Measurements from ENCODE around the gene ADPRH.

DNA sequence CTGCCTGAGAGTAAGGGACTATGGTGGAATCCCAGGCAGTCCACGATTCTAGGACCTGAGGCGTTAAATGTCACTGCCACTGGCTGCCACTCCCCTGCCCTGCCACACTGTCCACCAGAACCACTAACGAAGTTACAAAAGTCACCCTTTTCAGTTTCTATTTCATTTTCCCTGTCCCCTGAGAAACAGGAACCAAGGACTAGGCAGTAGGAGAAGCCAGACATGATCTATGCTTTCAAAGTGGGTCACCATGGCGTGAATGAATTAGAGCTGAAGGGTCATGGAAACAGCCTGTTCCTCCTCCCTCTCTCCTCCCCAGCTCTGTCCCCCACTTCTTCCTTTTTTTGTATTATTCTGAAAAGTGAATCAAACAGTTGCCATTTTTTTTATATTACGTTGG is 9.1 kb upstream of the ADPRH start:
- TF ChIP-seq GATA3 (IDR thresholded peaks at IDR 0.05; ENCODE audit: low read depth, low read length) (no peak), GATA2 (IDR thresholded peaks at IDR 0.05; ENCODE audit: low read depth, low read length) (no peak)

Data from SH-SY5Y (cell line).